ENCODE results near the gene FRMD4B.

FRMD4B gene

DNA sequence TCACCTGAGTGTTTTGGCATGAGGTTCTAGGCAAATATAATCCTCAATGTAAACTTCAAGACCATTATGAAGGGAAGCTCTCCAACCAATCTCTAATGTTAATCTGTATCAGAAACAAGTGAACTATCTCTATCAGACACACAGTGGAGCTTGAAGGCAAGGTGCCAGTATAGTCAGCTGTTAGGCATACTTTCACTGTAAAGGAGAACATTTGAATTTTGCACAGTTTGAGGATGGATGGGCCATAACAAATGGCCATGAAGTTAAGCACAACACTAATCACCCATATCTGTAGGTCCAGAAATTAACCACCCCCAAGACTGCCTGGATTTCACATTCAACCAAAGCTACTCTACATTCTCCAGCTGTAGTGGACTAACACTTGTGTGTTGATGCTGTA is 194.4 kb downstream of the FRMD4B start:
- no peak overlapping the region for H3K4me3 ChIP-seq (replicated peaks; ENCODE audit: low read depth, low read length)
- no peak for DNase-seq (ENCODE audit: extremely low read depth, insufficient read length)
- H3K27me3 ChIP-seq (replicated peaks; ENCODE audit: control insufficient read depth, insufficient read depth, low read length) = no peaks in the 10 kb centered on the region
- no peaks in the 10 kb centered on the region for H3K36me3 ChIP-seq (ENCODE audit: control insufficient read depth, insufficient read depth, low read length)
- TF ChIP-seq, protein P1, sequence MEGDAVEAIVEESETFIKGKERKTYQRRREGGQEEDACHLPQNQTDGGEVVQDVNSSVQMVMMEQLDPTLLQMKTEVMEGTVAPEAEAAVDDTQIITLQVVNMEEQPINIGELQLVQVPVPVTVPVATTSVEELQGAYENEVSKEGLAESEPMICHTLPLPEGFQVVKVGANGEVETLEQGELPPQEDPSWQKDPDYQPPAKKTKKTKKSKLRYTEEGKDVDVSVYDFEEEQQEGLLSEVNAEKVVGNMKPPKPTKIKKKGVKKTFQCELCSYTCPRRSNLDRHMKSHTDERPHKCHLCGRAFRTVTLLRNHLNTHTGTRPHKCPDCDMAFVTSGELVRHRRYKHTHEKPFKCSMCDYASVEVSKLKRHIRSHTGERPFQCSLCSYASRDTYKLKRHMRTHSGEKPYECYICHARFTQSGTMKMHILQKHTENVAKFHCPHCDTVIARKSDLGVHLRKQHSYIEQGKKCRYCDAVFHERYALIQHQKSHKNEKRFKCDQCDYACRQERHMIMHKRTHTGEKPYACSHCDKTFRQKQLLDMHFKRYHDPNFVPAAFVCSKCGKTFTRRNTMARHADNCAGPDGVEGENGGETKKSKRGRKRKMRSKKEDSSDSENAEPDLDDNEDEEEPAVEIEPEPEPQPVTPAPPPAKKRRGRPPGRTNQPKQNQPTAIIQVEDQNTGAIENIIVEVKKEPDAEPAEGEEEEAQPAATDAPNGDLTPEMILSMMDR (IDR thresholded peaks at IDR 0.05; ENCODE audit: insufficient read depth, low read length, poor library complexity, severe bottlenecking) = no peak

DNA sequence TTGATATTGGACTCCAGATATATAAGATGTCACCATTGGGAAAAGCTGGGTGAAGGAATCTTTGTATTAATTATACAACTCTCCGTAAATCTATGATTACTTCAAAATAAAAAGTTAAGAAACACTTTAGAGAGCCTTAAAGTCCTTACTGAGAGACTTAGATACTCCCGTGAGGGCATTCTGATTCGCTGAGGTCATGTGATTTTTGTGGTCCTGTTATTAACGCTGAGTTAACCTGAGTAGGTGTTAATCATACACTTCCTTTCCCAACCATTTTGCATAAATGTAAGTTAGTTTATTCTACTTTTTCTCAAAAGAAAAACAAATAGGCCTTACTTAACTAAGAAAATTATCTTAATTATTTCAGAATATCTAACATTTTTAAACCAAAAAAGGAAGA is 196.4 kb downstream of the FRMD4B start:
- Histone ChIP-seq H3K4me3 (replicated peaks; ENCODE audit: low read depth, low read length) (no peak overlapping the region), H3K27me3 (replicated peaks; ENCODE audit: control insufficient read depth, insufficient read depth, low read length) (no peaks in the 10 kb centered on the region), H3K36me3 (ENCODE audit: control insufficient read depth, insufficient read depth, low read length) (no peaks in the 10 kb centered on the region)
- TF ChIP-seq, protein P1 (IDR thresholded peaks at IDR 0.05; ENCODE audit: insufficient read depth, low read length, poor library complexity, severe bottlenecking) = no peak
- DNase-seq (ENCODE audit: extremely low read depth, insufficient read length) = no peak

DNA sequence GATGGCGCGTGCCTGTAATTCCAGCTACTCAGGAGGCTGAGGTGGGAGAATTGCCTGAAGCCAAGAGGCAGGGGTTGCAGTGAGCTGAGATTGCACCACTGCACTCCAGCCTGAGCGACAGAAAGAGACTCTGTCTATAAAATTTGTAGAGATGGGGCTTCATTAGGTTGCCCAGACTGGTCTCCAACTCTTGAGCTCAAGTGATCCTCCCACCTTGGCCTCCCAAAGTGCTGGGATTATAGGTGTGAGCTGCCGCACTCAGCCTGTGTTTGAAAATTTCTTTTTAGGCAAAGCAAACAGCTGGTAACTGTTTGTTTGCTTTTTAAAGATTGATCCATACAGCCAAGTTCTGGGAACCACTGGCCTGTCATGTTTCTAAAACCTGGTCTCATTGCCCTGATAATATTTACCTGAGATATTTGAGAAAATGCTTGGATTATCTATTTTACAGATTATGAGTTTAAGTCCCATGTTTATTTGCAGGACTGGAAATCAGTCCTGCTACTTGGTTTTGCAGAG is 199.3 kb downstream of the FRMD4B start:
- TF ChIP-seq, protein P1 (IDR thresholded peaks at IDR 0.05; ENCODE audit: insufficient read depth, low read length, poor library complexity, severe bottlenecking) = no peak
- Histone ChIP-seq H3K4me3 (replicated peaks; ENCODE audit: low read depth, low read length) (no peak overlapping the region), H3K36me3 (ENCODE audit: control insufficient read depth, insufficient read depth, low read length) (no peaks in the 10 kb centered on the region), H3K27me3 (replicated peaks; ENCODE audit: control insufficient read depth, insufficient read depth, low read length) (no peaks in the 10 kb centered on the region)
- DNase-seq (ENCODE audit: extremely low read depth, insufficient read length) = no peak

DNA sequence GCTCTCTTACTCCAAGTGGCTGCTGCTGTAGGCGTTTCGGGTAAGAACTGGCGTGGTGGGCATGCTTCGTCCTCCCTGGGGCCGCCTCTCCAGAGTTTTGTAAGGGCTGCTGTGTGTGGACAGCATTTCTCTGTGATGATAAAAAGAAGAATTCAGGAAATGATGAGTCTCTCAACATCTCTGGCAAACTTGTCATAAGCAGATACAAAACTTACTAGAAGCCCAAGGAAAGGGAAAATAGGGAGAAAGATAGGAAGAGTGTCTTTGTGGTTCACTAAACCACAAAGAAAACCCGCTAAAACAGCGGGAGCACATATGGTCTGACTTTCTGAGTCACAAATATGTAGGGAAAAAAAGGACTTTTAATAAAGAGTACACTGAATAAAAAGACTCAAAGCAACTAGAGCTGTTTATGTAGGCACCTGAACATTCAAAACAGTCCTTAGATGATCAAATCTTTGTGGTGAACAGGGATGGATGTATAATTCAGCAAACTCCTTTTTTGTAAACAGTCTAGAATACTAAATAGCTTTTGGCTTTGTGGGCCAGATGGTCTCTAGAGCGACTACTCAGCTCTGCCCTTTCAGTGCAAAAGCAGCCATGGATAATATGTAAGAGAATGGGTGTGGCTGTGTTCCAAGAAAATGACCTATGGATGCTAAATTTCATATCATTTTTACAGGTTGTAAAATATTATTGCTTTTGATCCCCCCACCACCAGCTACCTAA is 203.1 kb downstream of the FRMD4B start:
- Histone ChIP-seq H3K4me3 (replicated peaks; ENCODE audit: low read depth, low read length) (no peak overlapping the region), H3K27me3 (replicated peaks; ENCODE audit: control insufficient read depth, insufficient read depth, low read length) (no peaks in the 10 kb centered on the region), H3K36me3 (ENCODE audit: control insufficient read depth, insufficient read depth, low read length) (no peaks in the 10 kb centered on the region)
- DNase-seq (ENCODE audit: extremely low read depth, insufficient read length) = no peak
- TF ChIP-seq, protein P1 (IDR thresholded peaks at IDR 0.05; ENCODE audit: insufficient read depth, low read length, poor library complexity, severe bottlenecking) = no peak

DNA sequence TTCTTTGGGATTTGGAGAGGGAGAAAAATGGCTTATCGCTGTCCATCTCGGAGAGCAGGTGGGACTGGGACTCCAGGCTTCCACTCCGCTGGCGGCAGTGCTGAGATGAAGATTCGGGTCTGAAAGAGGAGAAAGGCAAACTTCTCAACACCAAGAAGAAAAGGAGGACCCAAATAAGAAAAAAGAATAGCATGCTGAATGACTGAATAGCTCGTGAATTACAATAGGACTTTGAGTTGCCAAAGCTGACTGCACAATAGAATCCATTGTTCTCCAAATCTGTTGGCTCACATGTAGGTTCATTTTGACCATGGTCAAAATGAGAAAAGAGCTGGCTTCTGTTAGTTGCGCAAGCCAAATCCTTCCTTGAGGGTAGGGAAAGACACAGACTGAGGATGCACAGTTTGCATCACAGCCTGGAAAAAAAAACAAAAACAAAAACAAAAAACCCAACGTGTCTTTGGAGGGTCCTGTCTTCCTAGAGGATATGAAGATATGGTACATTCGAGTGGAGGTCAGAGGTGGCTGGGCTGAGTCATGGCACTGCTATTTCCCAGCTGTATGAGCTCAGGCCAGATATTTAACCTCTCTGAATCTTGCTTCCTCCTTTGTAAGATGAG is 204.2 kb downstream of the FRMD4B start:
- DNase-seq (ENCODE audit: extremely low read depth, insufficient read length) = no peak
- Histone ChIP-seq H3K36me3 (ENCODE audit: control insufficient read depth, insufficient read depth, low read length) (no peaks in the 10 kb centered on the region), H3K4me3 (replicated peaks; ENCODE audit: low read depth, low read length) (no peak overlapping the region), H3K27me3 (replicated peaks; ENCODE audit: control insufficient read depth, insufficient read depth, low read length) (no peaks in the 10 kb centered on the region)
- TF ChIP-seq, protein P1 (IDR thresholded peaks at IDR 0.05; ENCODE audit: insufficient read depth, low read length, poor library complexity, severe bottlenecking) = no peak

Measured in GM06990 (cell line).